ENCODE results near the gene MTMR6.

DNA sequence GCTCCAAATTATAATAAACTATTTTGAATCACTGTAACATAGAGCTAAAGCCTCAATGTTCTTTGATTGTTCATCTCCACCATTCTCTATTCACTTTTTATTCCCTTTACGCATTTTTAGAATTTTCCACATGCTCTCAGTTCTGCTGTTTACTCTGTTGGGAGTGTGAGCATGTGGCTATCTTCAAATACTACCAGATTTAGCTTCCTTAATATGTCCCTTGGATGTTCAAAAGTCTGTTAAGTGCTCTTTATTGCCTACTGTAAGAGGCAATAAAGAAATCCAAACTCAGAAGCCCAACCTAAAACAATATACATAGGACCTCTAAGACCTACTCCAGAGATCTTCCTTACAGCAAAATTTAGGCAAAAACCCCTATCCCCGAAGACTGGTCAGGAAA, 34.5 kb downstream of the MTMR6 start:
- TF ChIP-seq, protein P1, sequence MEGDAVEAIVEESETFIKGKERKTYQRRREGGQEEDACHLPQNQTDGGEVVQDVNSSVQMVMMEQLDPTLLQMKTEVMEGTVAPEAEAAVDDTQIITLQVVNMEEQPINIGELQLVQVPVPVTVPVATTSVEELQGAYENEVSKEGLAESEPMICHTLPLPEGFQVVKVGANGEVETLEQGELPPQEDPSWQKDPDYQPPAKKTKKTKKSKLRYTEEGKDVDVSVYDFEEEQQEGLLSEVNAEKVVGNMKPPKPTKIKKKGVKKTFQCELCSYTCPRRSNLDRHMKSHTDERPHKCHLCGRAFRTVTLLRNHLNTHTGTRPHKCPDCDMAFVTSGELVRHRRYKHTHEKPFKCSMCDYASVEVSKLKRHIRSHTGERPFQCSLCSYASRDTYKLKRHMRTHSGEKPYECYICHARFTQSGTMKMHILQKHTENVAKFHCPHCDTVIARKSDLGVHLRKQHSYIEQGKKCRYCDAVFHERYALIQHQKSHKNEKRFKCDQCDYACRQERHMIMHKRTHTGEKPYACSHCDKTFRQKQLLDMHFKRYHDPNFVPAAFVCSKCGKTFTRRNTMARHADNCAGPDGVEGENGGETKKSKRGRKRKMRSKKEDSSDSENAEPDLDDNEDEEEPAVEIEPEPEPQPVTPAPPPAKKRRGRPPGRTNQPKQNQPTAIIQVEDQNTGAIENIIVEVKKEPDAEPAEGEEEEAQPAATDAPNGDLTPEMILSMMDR (IDR thresholded peaks at IDR 0.05; ENCODE audit: borderline replicate concordance, extremely low read depth, low read length, poor library complexity, severe bottlenecking), result no peak
- no peak for TF ChIP-seq EZH2 (IDR thresholded peaks at IDR 0.05; ENCODE audit: borderline replicate concordance, low read depth, low read length, severe bottlenecking)

Measured in DND-41 (cell line).